Measurements from ENCODE around the gene EPB41L5. TPM values are rescaled to one million over a fixed set of nuclear protein-coding genes. Genes with fewer than 3 reads are reported as not detected.

Gene EPB41L5
- total RNA-seq, 3 donors from 2014 or later: 24.8 to 57.8 (median 42.3) TPM

DNA sequence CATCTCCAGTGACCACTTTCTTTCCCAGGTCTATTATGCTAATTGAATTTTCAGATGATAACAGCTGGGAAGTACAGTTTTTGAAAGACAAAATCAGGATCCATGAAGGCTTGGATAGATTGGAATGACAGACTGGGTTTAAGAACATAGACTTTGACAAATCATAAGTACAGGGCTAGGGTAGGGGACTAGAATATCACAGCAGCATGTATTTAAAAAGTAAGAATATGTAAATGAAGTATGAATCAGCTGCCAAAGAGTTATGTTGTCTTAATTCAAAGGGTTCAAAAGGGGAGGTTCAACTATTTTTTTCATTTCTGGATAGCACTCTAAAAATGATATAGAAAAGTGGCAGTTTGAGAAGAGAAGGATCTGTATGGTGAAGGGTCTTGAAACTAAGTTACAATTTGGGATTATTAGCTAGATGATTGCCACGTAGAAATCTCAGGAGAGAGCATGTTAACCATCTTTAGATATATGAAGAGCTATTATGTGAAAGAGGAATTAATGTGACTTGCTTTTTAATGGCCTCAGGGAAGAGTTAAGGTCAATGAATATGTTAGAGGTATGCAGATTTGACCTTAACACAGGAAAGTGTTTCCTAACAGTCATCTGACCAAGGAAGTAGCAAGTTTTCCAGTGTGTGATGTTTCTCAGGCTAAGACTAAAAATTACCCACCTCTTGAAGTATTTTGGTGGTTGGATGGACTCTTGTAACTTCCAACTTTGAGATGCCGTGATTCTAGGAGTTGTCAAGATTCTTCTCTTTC is 128.6 kb downstream of the EPB41L5 start:
- Histone ChIP-seq H3K36me3 (no peaks in the 10 kb centered on the region), H3K4me1 (no peaks in the 10 kb centered on the region), H3K27me3 (no peaks in the 10 kb centered on the region), H3K27ac (no peak overlapping the region), H3K9me3 (no peaks in the 10 kb centered on the region), H3K4me3 (no peak overlapping the region)
- DNase-seq (ENCODE audit: low spot score in 2 of 2): no peak
- TF ChIP-seq POLR2AphosphoS5 (IDR thresholded peaks at IDR 0.05) (no peak), POLR2A (IDR thresholded peaks at IDR 0.05) (no peak)
- intact Hi-C loops (cut with DNase I; ENCODE audit: low total_unique reads): loop anchor here (5.0 kb wide), 1 partner anchor 261 kb away; no protein-coding TSS in a partner anchor

DNA sequence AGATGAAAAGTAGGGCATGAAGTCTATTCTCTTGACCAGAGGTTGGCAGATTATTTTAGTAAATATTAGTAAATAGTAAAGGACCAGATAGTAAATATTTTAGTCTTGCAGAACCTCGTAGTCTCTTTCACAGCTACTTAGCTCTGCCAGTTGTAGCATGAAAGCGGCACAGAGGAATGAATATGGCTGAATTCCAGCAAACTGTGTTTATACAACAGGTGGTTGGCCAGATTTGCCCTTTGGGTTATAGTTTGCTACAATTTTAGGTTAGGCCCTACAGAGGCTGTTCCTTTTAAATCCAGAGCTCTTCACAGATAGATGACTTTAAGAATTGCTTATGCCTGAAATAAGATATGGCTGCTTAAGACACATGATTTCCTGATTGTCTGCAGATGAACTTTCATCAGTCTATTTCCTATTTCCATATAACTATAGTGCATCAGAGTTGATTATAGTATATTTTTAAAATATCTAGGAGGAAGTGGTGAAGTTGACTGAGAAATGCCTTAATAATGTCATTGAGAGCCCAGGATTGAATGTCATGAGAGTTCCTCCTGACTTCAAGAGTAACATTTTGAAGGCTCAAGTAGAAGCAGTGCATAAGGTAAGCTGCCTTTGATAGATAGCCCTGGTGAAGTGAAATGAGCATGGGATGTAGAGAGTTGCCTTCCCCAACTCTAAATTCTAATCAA is 129.8 kb downstream of the EPB41L5 start:
- Histone ChIP-seq H3K27ac (no peak overlapping the region), H3K27me3 (no peaks in the 10 kb centered on the region), H3K36me3 (no peaks in the 10 kb centered on the region), H3K9me3 (no peaks in the 10 kb centered on the region), H3K4me1 (no peaks in the 10 kb centered on the region), H3K4me3 (no peak overlapping the region)
- TF ChIP-seq POLR2AphosphoS5 (IDR thresholded peaks at IDR 0.05) (no peak), POLR2A (IDR thresholded peaks at IDR 0.05) (no peak)
- TF ChIP-seq, protein P1, sequence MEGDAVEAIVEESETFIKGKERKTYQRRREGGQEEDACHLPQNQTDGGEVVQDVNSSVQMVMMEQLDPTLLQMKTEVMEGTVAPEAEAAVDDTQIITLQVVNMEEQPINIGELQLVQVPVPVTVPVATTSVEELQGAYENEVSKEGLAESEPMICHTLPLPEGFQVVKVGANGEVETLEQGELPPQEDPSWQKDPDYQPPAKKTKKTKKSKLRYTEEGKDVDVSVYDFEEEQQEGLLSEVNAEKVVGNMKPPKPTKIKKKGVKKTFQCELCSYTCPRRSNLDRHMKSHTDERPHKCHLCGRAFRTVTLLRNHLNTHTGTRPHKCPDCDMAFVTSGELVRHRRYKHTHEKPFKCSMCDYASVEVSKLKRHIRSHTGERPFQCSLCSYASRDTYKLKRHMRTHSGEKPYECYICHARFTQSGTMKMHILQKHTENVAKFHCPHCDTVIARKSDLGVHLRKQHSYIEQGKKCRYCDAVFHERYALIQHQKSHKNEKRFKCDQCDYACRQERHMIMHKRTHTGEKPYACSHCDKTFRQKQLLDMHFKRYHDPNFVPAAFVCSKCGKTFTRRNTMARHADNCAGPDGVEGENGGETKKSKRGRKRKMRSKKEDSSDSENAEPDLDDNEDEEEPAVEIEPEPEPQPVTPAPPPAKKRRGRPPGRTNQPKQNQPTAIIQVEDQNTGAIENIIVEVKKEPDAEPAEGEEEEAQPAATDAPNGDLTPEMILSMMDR (IDR thresholded peaks at IDR 0.05): no peak
- no peak for DNase-seq (ENCODE audit: low spot score in 2 of 2)
- intact Hi-C loops (cut with DNase I; ENCODE audit: low total_unique reads): loop anchor here (5.0 kb wide), 1 partner anchor 260 kb away; no protein-coding TSS in a partner anchor

DNA sequence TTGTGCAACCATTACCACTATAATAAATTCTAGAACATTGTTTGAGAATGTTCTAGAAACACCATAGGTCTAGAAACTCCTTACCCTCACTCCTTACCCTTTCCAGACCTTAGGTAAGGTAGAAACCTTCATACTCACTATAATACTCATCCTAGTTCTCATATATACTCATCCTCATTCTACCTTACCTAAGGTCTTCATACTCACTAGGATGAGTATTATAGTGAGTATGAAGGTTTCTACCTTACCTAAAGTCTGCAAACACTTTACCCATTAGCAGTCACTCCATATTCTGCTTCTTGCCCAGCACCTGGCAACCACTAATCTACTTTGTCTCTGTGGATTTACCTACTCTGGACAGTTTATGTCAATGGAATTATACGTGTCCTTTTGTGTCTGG is 135.4 kb downstream of the EPB41L5 start:
- no peak overlapping the region for H3K27ac ChIP-seq
- intact Hi-C loops (cut with DNase I; ENCODE audit: low total_unique reads): no loop called here
- no peak overlapping the region for H3K4me3 ChIP-seq
- DNase-seq (ENCODE audit: low spot score in 2 of 2): no peak
- peaks cover 6 to 17% of the 10 kb centered on the region in 2 donors for H3K9me3 ChIP-seq
- no peaks in the 10 kb centered on the region for H3K27me3 ChIP-seq
- TF ChIP-seq POLR2AphosphoS5 (IDR thresholded peaks at IDR 0.05) (no peak), POLR2A (IDR thresholded peaks at IDR 0.05) (no peak)
- TF ChIP-seq, protein P1 (IDR thresholded peaks at IDR 0.05): no peak
- H3K4me1 ChIP-seq: no peaks in the 10 kb centered on the region
- H3K36me3 ChIP-seq: no peaks in the 10 kb centered on the region

DNA sequence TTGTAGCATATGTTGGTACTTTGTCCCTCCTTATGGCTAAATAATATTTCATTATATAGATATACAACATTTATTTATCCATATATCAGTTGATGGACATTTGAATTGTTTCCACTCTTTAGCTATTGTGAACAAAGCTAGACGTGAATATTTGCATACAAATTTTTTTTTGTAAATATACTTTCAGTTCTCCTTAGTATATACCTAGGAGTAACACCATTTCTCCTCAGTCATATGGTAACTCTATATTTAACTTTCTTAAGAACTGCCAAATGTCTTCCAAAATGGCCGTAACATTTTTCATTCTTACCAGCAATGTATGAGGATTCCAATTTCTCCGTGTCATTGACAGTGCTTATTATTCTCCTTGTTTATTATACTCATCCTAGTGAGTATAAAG is 135.8 kb downstream of the EPB41L5 start:
- Histone ChIP-seq H3K4me3 (no peak overlapping the region), H3K27me3 (no peaks in the 10 kb centered on the region), H3K4me1 (no peaks in the 10 kb centered on the region), H3K9me3 (peaks cover 6 to 17% of the 10 kb centered on the region in 2 donors), H3K36me3 (no peaks in the 10 kb centered on the region), H3K27ac (no peak overlapping the region)
- intact Hi-C loops (cut with DNase I; ENCODE audit: low total_unique reads): no loop called here
- TF ChIP-seq POLR2A (IDR thresholded peaks at IDR 0.05): no peak
- no peak for TF ChIP-seq POLR2AphosphoS5 (IDR thresholded peaks at IDR 0.05)
- no peak for DNase-seq (ENCODE audit: low spot score in 2 of 2)

DNA sequence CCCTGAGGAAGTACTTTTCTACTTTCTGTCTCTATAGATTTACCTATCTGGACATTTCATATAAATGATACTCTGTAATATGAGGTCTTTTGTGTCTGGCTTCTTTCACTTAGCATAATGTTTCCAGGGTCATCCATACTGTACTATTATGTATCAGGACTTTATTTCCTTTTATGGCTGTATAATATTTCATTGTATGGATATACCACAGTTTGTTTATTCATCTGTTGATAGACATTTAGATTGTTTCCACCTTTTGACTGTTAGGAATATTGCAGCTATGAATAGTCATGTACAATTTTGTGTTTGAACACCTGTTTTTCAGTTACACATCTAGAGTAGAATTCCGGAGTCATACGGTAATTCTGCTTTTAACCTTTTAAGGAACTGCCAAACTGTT is 136.5 kb downstream of the EPB41L5 start:
- TF ChIP-seq POLR2AphosphoS5 (IDR thresholded peaks at IDR 0.05): no peak
- TF ChIP-seq POLR2A (IDR thresholded peaks at IDR 0.05): no peak
- TF ChIP-seq, protein P1 (IDR thresholded peaks at IDR 0.05): no peak
- Histone ChIP-seq H3K27ac (no peak overlapping the region), H3K4me1 (no peaks in the 10 kb centered on the region), H3K36me3 (no peaks in the 10 kb centered on the region), H3K9me3 (peaks cover 6 to 17% of the 10 kb centered on the region in 2 donors), H3K27me3 (no peaks in the 10 kb centered on the region), H3K4me3 (no peak overlapping the region)
- intact Hi-C loops (cut with DNase I; ENCODE audit: low total_unique reads): no loop called here
- DNase-seq (ENCODE audit: low spot score in 2 of 2): no peak

DNA sequence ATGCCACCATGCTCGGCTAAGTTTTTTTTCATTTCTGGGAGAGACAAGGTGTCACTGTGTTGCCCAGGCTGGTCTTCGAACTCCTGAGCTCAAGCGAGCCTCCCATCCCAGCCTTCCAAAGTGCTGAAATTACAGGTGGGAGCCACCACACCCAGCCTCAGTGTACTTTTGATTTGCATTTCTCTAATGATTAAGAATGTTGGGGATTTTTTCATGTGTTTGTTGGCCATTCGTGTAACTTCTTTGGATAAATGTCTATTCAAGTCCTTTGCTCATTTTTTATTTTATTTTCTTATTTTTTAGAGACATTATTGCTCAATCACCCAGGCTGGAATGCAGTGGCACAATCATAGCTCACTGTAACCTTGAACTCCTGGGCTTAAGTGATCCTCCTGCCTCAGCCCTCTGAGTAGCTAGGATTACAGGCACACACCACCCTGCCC is 137.2 kb downstream of the EPB41L5 start:
- TF ChIP-seq POLR2A (IDR thresholded peaks at IDR 0.05) (no peak), POLR2AphosphoS5 (IDR thresholded peaks at IDR 0.05) (no peak)
- TF ChIP-seq, protein P1 (IDR thresholded peaks at IDR 0.05): no peak
- intact Hi-C loops (cut with DNase I; ENCODE audit: low total_unique reads): no loop called here
- Histone ChIP-seq H3K4me1 (no peaks in the 10 kb centered on the region), H3K4me3 (no peak overlapping the region), H3K9me3 (peaks cover 6 to 23% of the 10 kb centered on the region in 2 donors), H3K27ac (no peak overlapping the region), H3K27me3 (no peaks in the 10 kb centered on the region), H3K36me3 (no peaks in the 10 kb centered on the region)
- DNase-seq (ENCODE audit: low spot score in 2 of 2): no peak

All from breast epithelium (tissue), 4 donors.